ENCODE results near the gene LDLRAD3.

LDLRAD3 gene

DNA sequence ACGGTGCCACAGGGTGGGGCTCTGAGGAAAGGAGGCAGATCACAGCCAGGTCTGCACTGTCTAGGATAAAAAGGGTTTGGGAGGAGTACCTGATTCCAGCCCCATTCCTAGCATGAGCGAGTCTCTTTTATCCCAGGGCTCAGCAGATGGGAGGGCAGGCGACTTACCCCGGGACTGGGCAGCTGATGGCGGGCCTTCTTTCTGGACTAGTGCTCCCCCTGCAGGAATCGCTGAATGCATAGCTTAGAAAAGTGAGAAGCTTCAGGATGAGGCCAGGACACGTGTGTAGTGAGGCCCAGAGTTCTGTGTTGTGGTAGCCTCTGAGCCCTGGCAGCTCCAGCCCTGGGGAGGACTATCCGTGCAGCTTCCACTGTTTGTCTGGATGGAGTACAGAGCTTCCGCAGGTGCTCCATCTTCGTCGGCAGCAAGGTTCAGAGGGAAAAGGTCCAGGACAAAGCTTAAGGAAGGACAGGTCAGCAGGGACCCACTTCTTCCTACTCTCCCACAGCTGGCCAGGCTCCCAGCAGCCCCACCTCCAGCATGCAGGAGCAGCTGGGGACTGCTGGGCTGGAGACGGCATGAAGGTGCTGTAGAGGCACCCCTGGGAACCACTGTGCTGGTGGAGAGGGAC lies 315.0 kb downstream of the LDLRAD3 start:
- DNase-seq, result no peak

GRCh38 chr11:36261094-36261493 lies 317.2 kb downstream of the LDLRAD3 start:
- DNase-seq, result no peak

- no peak for DNase-seq
Measured at GRCh38 chr11:36264011-36264972, 320.4 kb downstream of the LDLRAD3 start.

DNA sequence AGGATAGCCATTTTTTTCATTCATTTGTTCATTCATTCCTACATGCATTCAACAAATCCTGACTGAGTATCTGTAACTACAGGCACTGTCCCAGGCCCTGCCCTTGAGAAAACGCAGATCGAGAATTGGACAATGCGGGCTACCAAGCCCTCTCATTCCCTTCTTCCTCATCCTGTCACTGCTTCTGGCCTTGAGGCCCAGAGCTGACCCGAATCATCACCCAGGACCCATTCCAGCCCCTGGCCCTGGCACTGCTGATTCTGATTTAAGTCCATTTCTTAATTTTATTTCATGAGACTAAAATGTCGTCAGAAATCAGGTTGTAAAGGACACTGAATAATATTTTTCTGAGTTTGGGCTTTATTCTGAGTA lies 321.1 kb downstream of the LDLRAD3 start:
- no peak for DNase-seq

- DNase-seq, result peak; percentile 33
Measured at GRCh38 chr11:36265793-36266628, 322.1 kb downstream of the LDLRAD3 start.

- DNase-seq, result no peak
Measured at GRCh38 chr11:36266767-36267166, 322.9 kb downstream of the LDLRAD3 start.

- no peak for DNase-seq
Measured at GRCh38 chr11:36268337-36268985, 324.6 kb downstream of the LDLRAD3 start.

DNA sequence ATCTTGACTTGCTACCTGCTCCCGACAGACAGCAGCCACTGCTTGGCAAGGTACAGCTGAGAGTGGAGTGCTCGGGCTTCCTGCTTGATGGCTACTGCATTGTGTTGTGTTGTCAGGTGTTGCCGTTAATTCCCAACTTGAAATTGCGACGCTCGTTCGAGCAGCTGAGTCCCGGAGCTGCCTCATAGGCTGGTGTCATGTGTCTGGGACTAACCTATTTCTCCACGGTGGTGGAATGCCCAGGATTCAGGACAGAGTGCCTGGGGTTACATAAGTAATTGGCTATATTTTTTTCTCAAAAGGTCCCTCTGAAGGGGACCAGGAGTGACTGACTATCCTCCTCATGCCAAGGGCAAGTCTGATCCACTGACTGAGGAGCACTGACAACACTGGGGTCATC lies 326.8 kb downstream of the LDLRAD3 start:
- no peak for DNase-seq

DNA sequence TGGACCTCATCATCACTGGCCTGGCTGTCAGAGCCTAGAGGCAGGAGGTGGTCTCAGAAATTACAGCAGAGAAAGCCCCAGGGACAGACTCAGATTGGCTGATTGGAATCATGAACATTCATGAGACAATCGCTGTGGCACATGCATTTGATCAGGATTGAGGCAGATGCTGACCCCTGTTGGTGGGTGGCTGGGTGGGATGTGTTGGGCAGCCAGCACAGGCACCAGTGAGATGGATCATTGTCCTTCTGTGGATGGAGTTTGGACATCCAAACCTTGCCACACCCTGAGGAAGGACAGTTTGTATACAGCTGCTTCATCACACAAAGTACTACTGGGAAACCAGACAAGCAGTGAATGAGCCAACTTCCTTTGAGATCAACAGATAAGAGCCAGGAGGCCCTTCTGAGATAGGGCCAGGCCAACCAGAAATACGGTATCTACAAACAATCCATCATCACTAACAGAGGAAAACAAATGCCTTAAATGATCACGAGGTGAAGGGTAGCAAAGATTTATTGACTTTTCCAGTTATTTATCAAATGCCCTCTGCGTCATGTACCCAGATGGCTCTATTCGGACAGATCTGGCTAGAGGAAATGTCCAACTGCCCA lies 328.0 kb downstream of the LDLRAD3 start:
- DNase-seq, result no peak

GRCh38 chr11:36273110-36273509 lies 329.2 kb downstream of the LDLRAD3 start:
- no peak for DNase-seq

DNA sequence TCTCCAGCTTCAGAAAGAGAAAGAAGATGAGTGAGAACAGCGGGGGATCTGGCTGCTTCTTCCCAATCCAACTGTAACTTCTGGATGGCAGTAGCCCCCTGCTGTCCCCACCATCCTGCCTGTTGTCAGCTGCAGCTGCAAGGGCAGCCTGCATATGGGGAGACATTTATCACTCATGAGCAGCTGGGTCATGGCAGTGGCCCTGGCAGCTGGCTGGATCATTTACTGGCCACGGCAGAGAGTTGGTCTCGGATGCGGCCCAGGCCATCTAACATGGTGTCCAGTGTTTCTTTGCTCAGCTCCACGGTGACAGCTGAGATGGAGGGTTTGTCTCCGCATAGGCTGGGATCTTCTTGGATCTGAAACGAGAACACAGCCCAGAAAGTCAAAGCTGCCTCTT lies 330.6 kb downstream of the LDLRAD3 start:
- no peak for DNase-seq

GRCh38 chr11:36278531-36279282 lies 334.8 kb downstream of the LDLRAD3 start:
- no peak for DNase-seq

DNA sequence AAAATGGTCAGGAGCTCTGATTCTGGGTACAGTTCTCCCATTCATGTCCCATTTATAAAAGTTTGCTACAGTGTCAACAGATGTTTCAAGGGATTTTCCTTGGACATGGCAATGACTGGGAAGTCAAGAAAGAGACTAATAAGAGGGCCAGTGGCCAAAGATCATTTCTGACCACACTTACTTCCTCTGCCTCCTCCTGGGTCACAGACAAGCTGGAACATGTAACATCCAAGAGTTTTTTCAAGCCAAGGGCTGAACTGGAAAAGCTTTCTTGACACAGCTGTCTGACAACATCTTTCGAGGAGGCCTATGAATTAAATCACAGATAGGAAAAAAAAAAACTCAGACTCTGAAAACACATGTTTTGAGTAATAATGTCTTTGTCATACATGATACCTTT lies 336.7 kb downstream of the LDLRAD3 start:
- DNase-seq, result no peak

Data from stimulated activated naive CD4-positive, alpha-beta T cell treated with Interleukin-2 at 50 U/mL for 16 hours (primary cell).